Endothelial cell of umbilical vein (primary cell): ENCODE data around the gene FDX1. TPM values are rescaled to one million over a fixed set of nuclear protein-coding genes. Genes with fewer than 3 reads are reported as not detected.

Experiments used
- Bru-seq: library from RNA; stranded (reverse); fragments of 400-500 nt; gene quantifications from one replicate; lab custom pipeline; 2021; lab: Mats Ljungman, UMichigan
- BruChase-seq, 2 experiments: library from RNA; stranded (reverse); fragments of 400-500 nt; gene quantifications; one replicate each; lab custom pipeline; 2021; lab: Mats Ljungman, UMichigan
- BruUV-seq: library from RNA; stranded (reverse); fragments of 400-500 nt; replicated peaks from 2 replicates; lab custom pipeline; 2021; lab: Mats Ljungman, UMichigan
- CTCF ChIA-PET: fragments of 300-600, 350-600 bp; sonication (Branson Sonifier 250); formaldehyde crosslinking; loops from one replicate; lab custom pipeline; 2021; ENCODE audit warnings: antibody characterized with exemption, inconsistent platforms; lab: Charles Lee
- POLR2A ChIA-PET: fragments of 300-600, 350-600 bp; sonication (Branson Sonifier 250); formaldehyde crosslinking; loops from one replicate; lab custom pipeline; 2021; ENCODE audit warnings: antibody characterized with exemption, inconsistent platforms; lab: Charles Lee
- DNase-seq: peaks from one replicate; pipeline ENCODE4 v3.0.0-alpha.2; 2011; ENCODE audit warnings: low read depth, low spot score
- FAIRE-seq: peaks from 2 replicates; lab custom pipeline; 2011; peaks lifted over from hg19 to GRCh38; lab: Jason Lieb, UNC
- H2AFZ ChIP-seq: 2 replicates; pipeline ENCODE4 v1.6.0; 2012; ENCODE audit warnings: low read depth, low read length, control low read depth, inconsistent platforms
- H3K27ac ChIP-seq: 2 replicates; pipeline ENCODE4 v1.5.1; 2011; ENCODE audit warnings: low read depth, mild to moderate bottlenecking, control low read depth, low read length, moderate library complexity; ENCODE audit not compliant: insufficient read depth
- H3K27me3 ChIP-seq, 2 experiments: 2 replicates each; pipeline versions ENCODE4 v1.6.0 to v1.6.1; 2011; ENCODE audit warnings: low read length in 2 of 2, mixed read lengths in 1 of 2; ENCODE audit not compliant: control insufficient read depth in 2 of 2, insufficient read depth in 2 of 2
- H3K36me3 ChIP-seq, 2 experiments: 2 replicates in 1 of 2; 3 replicates in 1 of 2; pipeline ENCODE4 v1.5.1; 2011; ENCODE audit warnings: low read length in 2 of 2, mild to moderate bottlenecking in 1 of 2, moderate library complexity in 1 of 2; ENCODE audit not compliant: control insufficient read depth in 2 of 2, insufficient read depth in 2 of 2; ENCODE audit errors: extremely low read depth in 1 of 2
- H3K4me1 ChIP-seq: 3 replicates; pipeline ENCODE4 v1.5.1; 2011; ENCODE audit warnings: mild to moderate bottlenecking, low read length; ENCODE audit not compliant: control insufficient read depth, insufficient read depth; ENCODE audit errors: extremely low read depth
- H3K4me2 ChIP-seq: 2 replicates; pipeline ENCODE4 v1.6.1; 2011; ENCODE audit warnings: low read length, control low read depth, mixed read lengths; ENCODE audit not compliant: insufficient read depth
- H3K4me3 ChIP-seq, 3 experiments: fragments of 200-600 bp in 1 of 3; sonication (generic), shearing (Covaris generic) in 1 of 3; replicated peaks in 1 of 3; 2 replicates each; pipeline ENCODE4 v1.5.1; 2011 to 2016; ENCODE audit warnings: control low read depth in 3 of 3, low read length in 3 of 3, mild to moderate bottlenecking in 2 of 3, inconsistent platforms in 1 of 3, low read depth in 1 of 3, moderate library complexity in 1 of 3; ENCODE audit not compliant: insufficient read depth in 1 of 3
- H3K79me2 ChIP-seq: 2 replicates; pipeline ENCODE4 v1.6.0; 2012; ENCODE audit warnings: low read length, inconsistent platforms; ENCODE audit not compliant: control insufficient read depth, insufficient read depth
- H3K9ac ChIP-seq: replicated peaks from 2 replicates; pipeline ENCODE3; 2011; ENCODE audit warnings: low read length, control low read depth; ENCODE audit not compliant: insufficient read depth; ENCODE audit errors: extremely low read depth
- H3K9me1 ChIP-seq: replicated peaks from 3 replicates; pipeline ENCODE4 v1.6.0; 2011; ENCODE audit warnings: mild to moderate bottlenecking, low read length; ENCODE audit not compliant: control insufficient read depth, insufficient read depth; ENCODE audit errors: extremely low read depth
- H3K9me3 ChIP-seq: replicated peaks from 2 replicates; pipeline ENCODE4 v1.5.1; 2012; ENCODE audit warnings: low read length, inconsistent platforms; ENCODE audit not compliant: control insufficient read depth, insufficient read depth
- H4K20me1 ChIP-seq: replicated peaks from 2 replicates; pipeline ENCODE3; 2011; ENCODE audit warnings: mild to moderate bottlenecking, low read length; ENCODE audit not compliant: control insufficient read depth, insufficient read depth; ENCODE audit errors: extremely low read depth
- FOS ChIP-seq: IDR thresholded peaks from 2 replicates; pipeline ENCODE4 v1.6.1; 2011; ENCODE audit warnings: mild to moderate bottlenecking, low read length, moderate library complexity, borderline replicate concordance; ENCODE audit not compliant: insufficient read depth
- GATA2 ChIP-seq: IDR thresholded peaks from 2 replicates; pipeline ENCODE4 v1.7.0; 2011; ENCODE audit warnings: low read depth, mild to moderate bottlenecking, moderate library complexity, mixed read lengths, low read length; ENCODE audit not compliant: insufficient read length, insufficient read depth
- JUN ChIP-seq: IDR thresholded peaks from 2 replicates; pipeline ENCODE4 v1.6.1; 2011; ENCODE audit warnings: borderline replicate concordance, low read depth; ENCODE audit not compliant: insufficient read length, insufficient read depth
- POLR2AphosphoS5 ChIP-seq: IDR thresholded peaks from 2 replicates; pipeline ENCODE4 v1.6.1; 2012; ENCODE audit warnings: low read depth, mild to moderate bottlenecking, control low read depth, low read length, moderate library complexity; ENCODE audit not compliant: insufficient read depth
- dilution Hi-C: fragments of 300-500 bp; cut with MboI; formaldehyde crosslinking; loops from one replicate; pipeline ENCODE4 v1.15.0; 2019; ENCODE audit warnings: low sequenced_read_pairs; ENCODE audit not compliant: extremely low pct_ligation_motif_present
- intact Hi-C: fragments of 100-400 bp; cut with micrococcal nuclease; formaldehyde crosslinking; loops from one replicate; pipeline ENCODE4 v1.10.0; 2022
- long read RNA-seq: library from polyadenylated mRNA; stranded (forward); transcript quantifications from one replicate; pipeline ENCODE4 v2.0.0, GENCODE V29; 2021
- polyA minus RNA-seq, 3 experiments: library from RNA; depleted of rRNA, polyadenylated mRNA; stranded (reverse); fragments of >200 nt; gene quantifications; 1 replicate in 1 of 3; 2 replicates in 2 of 3; pipeline ENCODE4 v1.2.3, GENCODE V29; 2011
- polyA plus RNA-seq, 4 experiments: library from polyadenylated mRNA; depleted of rRNA in 3 of 4; stranded (reverse) in 3 of 4; unstranded in 1 of 4; fragments of >200 nt; gene quantifications; 2 replicates each; pipeline versions ENCODE4 v1.2.1 to v1.2.3, GENCODE V29; 2011 to 2012; ENCODE audit warnings: missing spikeins in 1 of 4
- total RNA-seq: library from RNA; stranded (reverse); gene quantifications from 2 replicates; pipeline ENCODE4 v1.2.3, GENCODE V29; 2021
- TF ChIP-seq, protein P1 (sequence below), 2 donors: IDR thresholded peaks; 1 replicate in 1 of 2; 2 replicates in 1 of 2; pipeline ENCODE4 v1.5.1; 2011; ENCODE audit warnings: low read length in 2 of 2, mild to moderate bottlenecking in 2 of 2, moderate library complexity in 2 of 2, control low read depth in 1 of 2, inconsistent platforms in 1 of 2, low read depth in 1 of 2; ENCODE audit not compliant: insufficient read depth in 1 of 2; ENCODE audit errors: extremely low read depth in 1 of 2

FDX1 gene, protein sequence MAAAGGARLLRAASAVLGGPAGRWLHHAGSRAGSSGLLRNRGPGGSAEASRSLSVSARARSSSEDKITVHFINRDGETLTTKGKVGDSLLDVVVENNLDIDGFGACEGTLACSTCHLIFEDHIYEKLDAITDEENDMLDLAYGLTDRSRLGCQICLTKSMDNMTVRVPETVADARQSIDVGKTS
- 9.9 and 11.0 TPM in 2 replicates for total RNA-seq
- 3.7 and 4.7 TPM in 2 replicates for polyA plus RNA-seq
- 4.8 and 4.9 TPM in 2 replicates for polyA plus RNA-seq (2011; cell fraction: cytosol; rRNA removed)
- 1.9 and 2.6 TPM in 2 replicates for polyA plus RNA-seq (2011; cell fraction: nucleus; rRNA removed)
- polyA plus RNA-seq (2012): 7.8 and 11.9 TPM in 2 replicates
- polyA minus RNA-seq: 2.5 and 3.8 TPM in 2 replicates
- polyA minus RNA-seq (2011; cell fraction: cytosol; rRNA and poly(A)+ RNA removed): 4.7 TPM
- 1.8 and 1.9 TPM in 2 replicates for polyA minus RNA-seq (2011; cell fraction: nucleus; rRNA and poly(A)+ RNA removed)
- percentile 78 among the genes with signal in this experiment for Bru-seq, nascent RNA
- percentile 72 among the genes with signal in this experiment for BruChase-seq, experiment 1, labeled RNA remaining after a 6-hour chase
- percentile 70 among the genes with signal in this experiment for BruChase-seq, experiment 2, labeled RNA remaining after a 2-hour chase
- long read RNA-seq, transcript FDX1-201 (4 exons, 3,206 nt): major isoform, 118 of 130 reads
- long read RNA-seq, partial matches to known transcripts: 0 of 130 reads
- long read RNA-seq, other reads (novel, unspliced or antisense): 12 of 130 reads

DNA sequence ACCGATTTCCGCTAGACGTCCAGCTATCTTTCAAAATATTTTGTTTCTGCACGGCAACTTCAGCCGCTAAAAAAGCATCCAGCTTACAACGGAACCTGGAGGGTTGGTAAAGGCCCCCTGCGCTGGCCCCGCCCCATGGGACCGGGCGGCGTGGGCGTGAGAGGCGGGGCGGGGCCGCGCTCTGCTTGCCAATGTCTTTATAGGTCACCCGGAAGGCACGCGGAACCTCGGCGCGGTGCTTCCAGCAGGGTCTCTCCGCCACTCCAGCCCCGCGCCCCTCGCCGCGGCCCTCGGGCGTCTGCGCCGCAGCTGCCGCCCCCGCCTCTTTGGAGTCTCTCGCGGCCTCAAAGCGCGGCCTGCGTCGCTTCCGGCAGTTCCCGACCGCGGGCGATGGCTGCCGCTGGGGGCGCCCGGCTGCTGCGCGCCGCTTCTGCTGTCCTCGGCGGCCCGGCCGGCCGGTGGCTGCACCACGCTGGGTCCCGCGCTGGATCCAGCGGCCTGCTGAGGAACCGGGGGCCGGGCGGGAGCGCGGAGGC is at the start of gene FDX1:
FDX1 (plus strand) TSS at position 218 of the 536 bp plus-strand sequence; CDS start at position 391, 173 bp downstream.
- H3K27me3 ChIP-seq: no peaks in the 10 kb centered on the region
- dilution Hi-C loops: no loop called here
- no peaks in the 10 kb centered on the region for H3K36me3 ChIP-seq
- no peaks in the 10 kb centered on the region for H3K9me1 ChIP-seq
- H3K9me3 ChIP-seq: no peaks in the 10 kb centered on the region
- FAIRE-seq (peak; percentile 60), DNase-seq (peak; percentile 84)
- H3K4me3 ChIP-seq: peak within 1 kb of the TSS; percentile 23 to 75 (median 57)
- TF ChIP-seq GATA2 (no peak), POLR2AphosphoS5 (peak; percentile 62), JUN (no peak), FOS (no peak)
- TF ChIP-seq, protein P1, sequence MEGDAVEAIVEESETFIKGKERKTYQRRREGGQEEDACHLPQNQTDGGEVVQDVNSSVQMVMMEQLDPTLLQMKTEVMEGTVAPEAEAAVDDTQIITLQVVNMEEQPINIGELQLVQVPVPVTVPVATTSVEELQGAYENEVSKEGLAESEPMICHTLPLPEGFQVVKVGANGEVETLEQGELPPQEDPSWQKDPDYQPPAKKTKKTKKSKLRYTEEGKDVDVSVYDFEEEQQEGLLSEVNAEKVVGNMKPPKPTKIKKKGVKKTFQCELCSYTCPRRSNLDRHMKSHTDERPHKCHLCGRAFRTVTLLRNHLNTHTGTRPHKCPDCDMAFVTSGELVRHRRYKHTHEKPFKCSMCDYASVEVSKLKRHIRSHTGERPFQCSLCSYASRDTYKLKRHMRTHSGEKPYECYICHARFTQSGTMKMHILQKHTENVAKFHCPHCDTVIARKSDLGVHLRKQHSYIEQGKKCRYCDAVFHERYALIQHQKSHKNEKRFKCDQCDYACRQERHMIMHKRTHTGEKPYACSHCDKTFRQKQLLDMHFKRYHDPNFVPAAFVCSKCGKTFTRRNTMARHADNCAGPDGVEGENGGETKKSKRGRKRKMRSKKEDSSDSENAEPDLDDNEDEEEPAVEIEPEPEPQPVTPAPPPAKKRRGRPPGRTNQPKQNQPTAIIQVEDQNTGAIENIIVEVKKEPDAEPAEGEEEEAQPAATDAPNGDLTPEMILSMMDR (IDR thresholded peaks at IDR 0.05; ENCODE audit: extremely low read depth in 1 of 2, insufficient read depth in 1 of 2, low read depth in 1 of 2, low read length in 2 of 2): peak; percentile 50 to 59
- ChIA-PET POLR2A (interaction anchor here (0.6 to 0.7 kb wide), 2 partner anchors 232 to 1277 kb away, joined by 3 to 7 read pairs; no protein-coding TSS in a partner anchor), CTCF (interaction anchor here (0.7 to 9.8 kb wide), 14 partner anchors 16 to 800 kb away, joined by 3 to 143 read pairs (median 4); no protein-coding TSS in a partner anchor)
- intact Hi-C loops: loop anchor here (1.0 kb wide), 2 partner anchors 31 to 133 kb away; partner anchors contain the start of gene RDX
- peaks cover 3% of the 10 kb centered on the region for H4K20me1 ChIP-seq
- H3K27ac ChIP-seq: peak within 1 kb of the TSS; percentile 72
- no TSS peak for BruUV-seq
- peaks cover 31% of the 10 kb centered on the region for H3K79me2 ChIP-seq
- peaks cover 27% of the 10 kb centered on the region for H3K4me1 ChIP-seq
- peak within 1 kb of the TSS; percentile 89 for H3K9ac ChIP-seq
- peak within 1 kb of the TSS; percentile 92 for H3K4me2 ChIP-seq
- peak within 1 kb of the TSS; percentile 86 for H2AFZ ChIP-seq
